OCI-LY3 (cell line): ENCODE data around the gene DUSP1.

Source experiments
- EZH2phosphoT487 ChIP-seq: fragments of 200-600 bp; shearing (Covaris generic); IDR thresholded peaks from 2 replicates; pipeline ENCODE4 v1.6.1; 2018; ENCODE audit warnings: antibody characterized with exemption, mixed run types, low read depth
- TF ChIP-seq, protein P1 (sequence below): fragments of 200-600, 300-600 bp; sonication (generic); IDR thresholded peaks from 2 replicates; pipeline ENCODE4 v1.5.1; 2014; ENCODE audit warnings: antibody characterized with exemption, low read length, low read depth

DNA sequence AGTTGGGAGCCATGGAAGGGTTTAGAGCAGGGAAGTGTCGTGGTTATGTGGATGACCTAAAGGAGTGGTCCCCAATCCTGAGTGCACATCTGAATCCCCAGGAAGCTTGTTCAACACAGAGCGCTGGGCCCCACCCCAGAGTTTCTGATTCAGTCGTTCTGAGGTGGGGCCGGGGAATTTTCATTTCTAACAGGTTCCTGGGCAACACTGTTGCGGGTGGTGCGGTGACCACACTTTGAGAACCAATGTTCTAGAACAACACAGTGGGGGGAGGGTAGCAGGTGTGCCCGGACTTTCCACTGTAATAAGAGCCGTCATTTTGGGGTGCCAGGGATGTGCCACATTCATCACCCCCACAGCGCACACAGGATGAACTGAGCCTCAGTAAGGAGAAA is 39.3 kb downstream of the DUSP1 start:
- TF ChIP-seq, protein P1, sequence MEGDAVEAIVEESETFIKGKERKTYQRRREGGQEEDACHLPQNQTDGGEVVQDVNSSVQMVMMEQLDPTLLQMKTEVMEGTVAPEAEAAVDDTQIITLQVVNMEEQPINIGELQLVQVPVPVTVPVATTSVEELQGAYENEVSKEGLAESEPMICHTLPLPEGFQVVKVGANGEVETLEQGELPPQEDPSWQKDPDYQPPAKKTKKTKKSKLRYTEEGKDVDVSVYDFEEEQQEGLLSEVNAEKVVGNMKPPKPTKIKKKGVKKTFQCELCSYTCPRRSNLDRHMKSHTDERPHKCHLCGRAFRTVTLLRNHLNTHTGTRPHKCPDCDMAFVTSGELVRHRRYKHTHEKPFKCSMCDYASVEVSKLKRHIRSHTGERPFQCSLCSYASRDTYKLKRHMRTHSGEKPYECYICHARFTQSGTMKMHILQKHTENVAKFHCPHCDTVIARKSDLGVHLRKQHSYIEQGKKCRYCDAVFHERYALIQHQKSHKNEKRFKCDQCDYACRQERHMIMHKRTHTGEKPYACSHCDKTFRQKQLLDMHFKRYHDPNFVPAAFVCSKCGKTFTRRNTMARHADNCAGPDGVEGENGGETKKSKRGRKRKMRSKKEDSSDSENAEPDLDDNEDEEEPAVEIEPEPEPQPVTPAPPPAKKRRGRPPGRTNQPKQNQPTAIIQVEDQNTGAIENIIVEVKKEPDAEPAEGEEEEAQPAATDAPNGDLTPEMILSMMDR = no peak
- no peak for TF ChIP-seq EZH2phosphoT487
